Tibial nerve (tissue), 3 donors: ENCODE results near the gene LCN1.

Experiments used
- CTCF ChIP-seq, 5 experiments: fragments of 200-600 bp in 3 of 5; fragments of 450-650 bp in 2 of 5; sonication (generic) in 3 of 5; IDR thresholded peaks; one replicate each; pipeline ENCODE4 v1.5.1; 2016 to 2019; ENCODE audit warnings: antibody characterized with exemption in 5 of 5, mild to moderate bottlenecking in 3 of 5, moderate library complexity in 2 of 5
- POLR2A ChIP-seq, 2 donors: fragments of 450-650 bp; IDR thresholded peaks; one replicate each; pipeline ENCODE4 v1.6.1; 2017; ENCODE audit warnings: antibody characterized with exemption in 2 of 2, mild to moderate bottlenecking in 2 of 2, moderate library complexity in 2 of 2

GRCh38 chr9:135521608-135522095, 412 bp downstream of the LCN1 start:
- TF ChIP-seq CTCF (IDR thresholded peaks at IDR 0.05) (no peak), POLR2A (IDR thresholded peaks at IDR 0.05) (no peak)
